GM23338 (cell line): Measurements from ENCODE around the gene AP5S1. TPM values are rescaled to one million over a fixed set of nuclear protein-coding genes. Genes with fewer than 3 reads are reported as not detected.

Source experiments
- ATAC-seq: fragments of 200-7000 bp; cut with Tn5 transposase; 3 replicates; pipeline ENCODE4 v1.9.1; 2020
- DNase-seq: peaks from one replicate; pipeline ENCODE4 v3.0.0-alpha.2; 2015; ENCODE audit warnings: low spot score
- H2AFZ ChIP-seq: fragments of 200-600 bp; sonication (generic); 2 replicates; pipeline ENCODE4 v1.8.0; 2016; ENCODE audit warnings: antibody characterized with exemption, mild to moderate bottlenecking, moderate library complexity
- H3F3A ChIP-seq: fragments of 200-600 bp; sonication (generic); replicated peaks from 2 replicates; pipeline ENCODE4 v1.8.0; 2017; ENCODE audit warnings: antibody characterized with exemption, mixed run types, low read depth
- H3K27ac ChIP-seq: fragments of 200-600 bp; sonication (generic); 2 replicates; pipeline ENCODE4 v1.6.1; 2016; ENCODE audit warnings: low read depth
- H3K27me3 ChIP-seq: fragments of 200-600 bp; sonication (generic); 2 replicates; pipeline ENCODE4 v1.8.0; 2016; ENCODE audit warnings: mild to moderate bottlenecking, mixed run types, moderate library complexity; ENCODE audit not compliant: insufficient read depth
- H3K36me3 ChIP-seq: fragments of 200-600 bp; sonication (generic); 2 replicates; pipeline ENCODE4 v1.8.0; 2016; ENCODE audit warnings: mild to moderate bottlenecking; ENCODE audit not compliant: insufficient read depth
- H3K4me1 ChIP-seq: fragments of 200-600 bp; sonication (generic); 2 replicates; pipeline ENCODE4 v1.8.0; 2016; ENCODE audit warnings: mild to moderate bottlenecking, moderate library complexity; ENCODE audit not compliant: insufficient read depth
- H3K4me2 ChIP-seq: fragments of 200-600 bp; sonication (generic); 2 replicates; pipeline ENCODE4 v1.7.1; 2017; ENCODE audit warnings: mixed run types
- H3K4me3 ChIP-seq: fragments of 200-600 bp; sonication (generic); 2 replicates; pipeline ENCODE4 v1.6.1; 2016; ENCODE audit warnings: mixed run types
- H3K79me2 ChIP-seq: fragments of 200-600 bp; sonication (generic); replicated peaks from 2 replicates; pipeline ENCODE4 v1.8.0; 2017; ENCODE audit warnings: mild to moderate bottlenecking; ENCODE audit not compliant: insufficient read depth
- H3K9me2 ChIP-seq: fragments of 200-600 bp; sonication (generic); 2 replicates; pipeline ENCODE4 v1.8.0; 2017; ENCODE audit not compliant: insufficient read depth
- H4K20me1 ChIP-seq: fragments of 200-600 bp; sonication (generic); replicated peaks from 2 replicates; pipeline ENCODE4 v1.8.0; 2017; ENCODE audit warnings: mild to moderate bottlenecking; ENCODE audit not compliant: insufficient read depth
- H3K27ac Mint-ChIP-seq: 2 replicates; pipeline ENCODE4 v1.8.0; 2020; ENCODE audit warnings: inconsistent platforms, mild to moderate bottlenecking, moderate library complexity, mixed read lengths
- H3K27me3 Mint-ChIP-seq: 3 replicates; pipeline ENCODE4 v1.8.0; 2022; ENCODE audit warnings: low read depth, mild to moderate bottlenecking, moderate library complexity, mixed read lengths, inconsistent platforms; ENCODE audit not compliant: insufficient read depth, poor library complexity
- H3K36me3 Mint-ChIP-seq: 3 replicates; pipeline ENCODE4 v1.8.0; 2021; ENCODE audit warnings: low read depth, mild to moderate bottlenecking, inconsistent platforms, moderate library complexity, mixed read lengths
- H3K4me1 Mint-ChIP-seq: 3 replicates; pipeline ENCODE4 v1.8.0; 2020; ENCODE audit warnings: mild to moderate bottlenecking, inconsistent platforms, mixed read lengths
- H3K4me3 Mint-ChIP-seq: 3 replicates; pipeline ENCODE4 v1.8.0; 2021; ENCODE audit warnings: moderate library complexity, mild to moderate bottlenecking, inconsistent platforms, mixed read lengths
- H3K9me3 Mint-ChIP-seq: 3 replicates; pipeline ENCODE4 v1.8.0; 2020; ENCODE audit warnings: moderate library complexity, mild to moderate bottlenecking, inconsistent platforms, mixed read lengths
- CTCF ChIP-seq, 2 experiments: fragments of 200-600 bp in 1 of 2; sonication (generic) in 1 of 2; conservative IDR thresholded peaks; 2 replicates each; pipeline versions ENCODE4 v1.5.1 to v1.6.1; 2016 to 2017; ENCODE audit warnings: antibody characterized with exemption in 2 of 2, low read depth in 2 of 2, mild to moderate bottlenecking in 2 of 2, moderate library complexity in 1 of 2
- EZH2 ChIP-seq: fragments of 200-600 bp; sonication (generic); IDR thresholded peaks from one replicate; pipeline ENCODE4 v1.8.0; 2017; ENCODE audit warnings: antibody characterized with exemption, mild to moderate bottlenecking, low read depth; ENCODE audit not compliant: unreplicated experiment
- ZNF462 ChIP-seq: fragments of 250-450 bp; sonication (Bioruptor Pico); IDR thresholded peaks from 2 replicates; pipeline ENCODE4 v1.5.0; 2020; ENCODE audit warnings: mild to moderate bottlenecking, moderate library complexity
- polyA plus RNA-seq: library from polyadenylated mRNA; unstranded; fragments of >200 nt; fragmentation: Nextera tagmentation; extraction: Ambion mirVana; gene quantifications from 2 replicates; pipeline ENCODE4 v1.2.1, GENCODE V29; 2016
- total RNA-seq: library from RNA; depleted of rRNA; stranded (reverse); fragments of >200 nt; shearing (Covaris generic); gene quantifications from 2 replicates; pipeline ENCODE4 v1.2.3, GENCODE V29; 2014

AP5S1 gene
- total and polyA plus RNA-seq, 2 experiments from 2014 or later, result 1.8 to 2.8 TPM

- H3K4me2 ChIP-seq, result peak overlapping the region; percentile 82
- Mint-ChIP-seq H3K4me3 (peak overlapping the region; percentile 33; the same call in 2 of the 3 replicates), H3K27ac (no peak overlapping the region), H3K27me3 (peaks cover 12% of the 10 kb centered on the region), H3K4me1 (peaks cover 25% of the 10 kb centered on the region), H3K36me3 (peaks cover 6% of the 10 kb centered on the region), H3K9me3 (no peaks in the 10 kb centered on the region)
- no peaks in the 10 kb centered on the region; the same call in 1 of the 2 replicates for H3K79me2 ChIP-seq
- TF ChIP-seq EZH2 (no peak), CTCF (conservative IDR thresholded peaks at IDR 0.05; ENCODE audit: low read depth in 2 of 2) (0 out of 4 replicates have a peak, but pooled peaks of 1 of the 2 experiments have one; percentile 11)
- H3F3A ChIP-seq, result peaks cover 7% of the 10 kb centered on the region; the same call in 1 of the 2 replicates
- H3K36me3 ChIP-seq, result no peaks in the 10 kb centered on the region
- H3K27me3 ChIP-seq, result peaks cover 34% of the 10 kb centered on the region
- H3K4me1 ChIP-seq, result peaks cover 7% of the 10 kb centered on the region; the same call in 1 of the 2 replicates
- H2AFZ ChIP-seq, result 0 out of 2 replicates have a peak overlapping the region, but pooled peaks have one; percentile 66
- DNase-seq (peak; percentile 62), ATAC-seq (peak; percentile 12)
- peak overlapping the region; percentile 67 for H3K4me3 ChIP-seq
- H3K9me2 ChIP-seq, result no peaks in the 10 kb centered on the region
- H4K20me1 ChIP-seq, result peaks cover 25% of the 10 kb centered on the region
- H3K27ac ChIP-seq, result no peak overlapping the region
Observed at GRCh38 chr20:3785240-3786125, 34.9 kb upstream of the AP5S1 start.

GRCh38 chr20:3786126-3786484, 34.2 kb upstream of the AP5S1 start:
- H3K4me1 ChIP-seq, result peaks cover 7% of the 10 kb centered on the region; the same call in 1 of the 2 replicates
- peak; percentile 4; the same call in 2 of the 3 replicates for ATAC-seq
- no peaks in the 10 kb centered on the region for H3K9me2 ChIP-seq
- H3F3A ChIP-seq, result 0 out of 2 replicates have a peak, but pooled peaks cover 2% of the 10 kb centered on the region
- H3K9me3 Mint-ChIP-seq, result no peaks in the 10 kb centered on the region
- 0 out of 2 replicates have a peak overlapping the region, but pooled peaks have one; percentile 66 for H2AFZ ChIP-seq
- H3K36me3 Mint-ChIP-seq, result peaks cover 6% of the 10 kb centered on the region
- peak; percentile 55 for DNase-seq
- no peak overlapping the region for H3K27ac ChIP-seq
- no peak for TF ChIP-seq ZNF462 (CRISPR knock-in tag)
- peak; percentile 60 for TF ChIP-seq EZH2
- TF ChIP-seq CTCF (conservative IDR thresholded peaks at IDR 0.05; ENCODE audit: low read depth in 2 of 2), result 0 out of 4 replicates have a peak, but pooled peaks of 1 of the 2 experiments have one; percentile 1
- peaks cover 20% of the 10 kb centered on the region for H3K4me1 Mint-ChIP-seq
- H3K4me3 ChIP-seq, result peak overlapping the region; percentile 67
- H3K27ac Mint-ChIP-seq, result no peak overlapping the region
- H3K27me3 ChIP-seq, result peaks cover 30% of the 10 kb centered on the region
- no peaks in the 10 kb centered on the region for H3K36me3 ChIP-seq
- no peaks in the 10 kb centered on the region; the same call in 1 of the 2 replicates for H3K79me2 ChIP-seq
- H3K27me3 Mint-ChIP-seq, result peaks cover 12% of the 10 kb centered on the region
- H4K20me1 ChIP-seq, result peaks cover 25% of the 10 kb centered on the region
- peak overlapping the region; percentile 87 for H3K4me3 Mint-ChIP-seq
- H3K4me2 ChIP-seq, result peak overlapping the region; percentile 82
